Measurements from ENCODE around the gene CDSN. TPM values are rescaled to one million over a fixed set of nuclear protein-coding genes. Genes with fewer than 3 reads are reported as not detected.

Gene CDSN
- total RNA-seq, 1 experiment from 2014 or later = 0.12 TPM

DNA sequence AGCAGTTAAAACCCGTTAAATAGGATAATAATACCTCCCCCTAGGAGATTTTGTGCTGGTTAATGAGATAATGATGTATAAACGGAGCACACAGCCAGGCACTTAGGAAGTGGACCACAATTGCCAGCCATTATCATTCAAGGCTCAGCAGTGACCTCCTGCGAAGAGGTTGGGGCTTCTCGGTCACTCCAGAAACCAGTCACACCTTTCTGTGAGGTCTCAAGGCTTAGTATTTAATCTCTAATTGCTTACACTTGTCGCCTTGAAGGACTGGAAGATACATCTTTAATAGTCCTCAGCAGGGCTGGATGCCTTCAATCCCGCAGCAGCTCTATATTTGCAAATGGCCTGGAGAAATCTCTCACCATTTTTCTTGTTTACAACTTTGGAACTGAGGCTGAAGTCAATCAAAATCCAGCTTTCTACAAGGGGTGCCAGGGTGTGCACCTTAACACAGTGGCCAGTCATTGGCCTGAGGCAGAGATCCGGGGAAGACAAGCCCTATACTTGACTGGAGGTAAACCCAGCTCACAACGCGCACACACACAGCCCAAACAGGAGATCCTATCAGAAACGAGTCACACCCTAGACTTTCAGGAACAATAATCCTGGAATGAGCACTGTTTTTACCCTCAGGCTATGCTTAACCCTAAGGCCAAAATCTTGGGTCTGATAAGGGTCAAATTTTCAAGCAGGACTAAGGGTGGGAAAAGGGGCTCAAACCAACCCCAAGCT, 49.0 kb upstream of the CDSN start (continued):
- TF ChIP-seq, protein P1, sequence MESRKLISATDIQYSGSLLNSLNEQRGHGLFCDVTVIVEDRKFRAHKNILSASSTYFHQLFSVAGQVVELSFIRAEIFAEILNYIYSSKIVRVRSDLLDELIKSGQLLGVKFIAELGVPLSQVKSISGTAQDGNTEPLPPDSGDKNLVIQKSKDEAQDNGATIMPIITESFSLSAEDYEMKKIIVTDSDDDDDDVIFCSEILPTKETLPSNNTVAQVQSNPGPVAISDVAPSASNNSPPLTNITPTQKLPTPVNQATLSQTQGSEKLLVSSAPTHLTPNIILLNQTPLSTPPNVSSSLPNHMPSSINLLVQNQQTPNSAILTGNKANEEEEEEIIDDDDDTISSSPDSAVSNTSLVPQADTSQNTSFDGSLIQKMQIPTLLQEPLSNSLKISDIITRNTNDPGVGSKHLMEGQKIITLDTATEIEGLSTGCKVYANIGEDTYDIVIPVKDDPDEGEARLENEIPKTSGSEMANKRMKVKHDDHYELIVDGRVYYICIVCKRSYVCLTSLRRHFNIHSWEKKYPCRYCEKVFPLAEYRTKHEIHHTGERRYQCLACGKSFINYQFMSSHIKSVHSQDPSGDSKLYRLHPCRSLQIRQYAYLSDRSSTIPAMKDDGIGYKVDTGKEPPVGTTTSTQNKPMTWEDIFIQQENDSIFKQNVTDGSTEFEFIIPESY (IDR thresholded peaks at IDR 0.05; ENCODE audit: extremely low read depth, insufficient replicate concordance, low read length) = no peak
- no peak for TF ChIP-seq ZNF274 (IDR thresholded peaks at IDR 0.05; ENCODE audit: low read depth, low read length)
- no peak for TF ChIP-seq RAD21 (IDR thresholded peaks at IDR 0.05; ENCODE audit: low read depth)
- TF ChIP-seq, protein P2, sequence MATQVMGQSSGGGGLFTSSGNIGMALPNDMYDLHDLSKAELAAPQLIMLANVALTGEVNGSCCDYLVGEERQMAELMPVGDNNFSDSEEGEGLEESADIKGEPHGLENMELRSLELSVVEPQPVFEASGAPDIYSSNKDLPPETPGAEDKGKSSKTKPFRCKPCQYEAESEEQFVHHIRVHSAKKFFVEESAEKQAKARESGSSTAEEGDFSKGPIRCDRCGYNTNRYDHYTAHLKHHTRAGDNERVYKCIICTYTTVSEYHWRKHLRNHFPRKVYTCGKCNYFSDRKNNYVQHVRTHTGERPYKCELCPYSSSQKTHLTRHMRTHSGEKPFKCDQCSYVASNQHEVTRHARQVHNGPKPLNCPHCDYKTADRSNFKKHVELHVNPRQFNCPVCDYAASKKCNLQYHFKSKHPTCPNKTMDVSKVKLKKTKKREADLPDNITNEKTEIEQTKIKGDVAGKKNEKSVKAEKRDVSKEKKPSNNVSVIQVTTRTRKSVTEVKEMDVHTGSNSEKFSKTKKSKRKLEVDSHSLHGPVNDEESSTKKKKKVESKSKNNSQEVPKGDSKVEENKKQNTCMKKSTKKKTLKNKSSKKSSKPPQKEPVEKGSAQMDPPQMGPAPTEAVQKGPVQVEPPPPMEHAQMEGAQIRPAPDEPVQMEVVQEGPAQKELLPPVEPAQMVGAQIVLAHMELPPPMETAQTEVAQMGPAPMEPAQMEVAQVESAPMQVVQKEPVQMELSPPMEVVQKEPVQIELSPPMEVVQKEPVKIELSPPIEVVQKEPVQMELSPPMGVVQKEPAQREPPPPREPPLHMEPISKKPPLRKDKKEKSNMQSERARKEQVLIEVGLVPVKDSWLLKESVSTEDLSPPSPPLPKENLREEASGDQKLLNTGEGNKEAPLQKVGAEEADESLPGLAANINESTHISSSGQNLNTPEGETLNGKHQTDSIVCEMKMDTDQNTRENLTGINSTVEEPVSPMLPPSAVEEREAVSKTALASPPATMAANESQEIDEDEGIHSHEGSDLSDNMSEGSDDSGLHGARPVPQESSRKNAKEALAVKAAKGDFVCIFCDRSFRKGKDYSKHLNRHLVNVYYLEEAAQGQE (IDR thresholded peaks at IDR 0.05; ENCODE audit: low read depth) = no peak

- no TSS peak for BruUV-seq (replicated peaks)
- H3K27ac ChIP-seq (ENCODE audit: low read depth, low read length) = no peak overlapping the region
- no peaks in the 10 kb centered on the region for H3K9me2 ChIP-seq (ENCODE audit: insufficient read depth)
- no peak overlapping the region for H3K4me3 ChIP-seq (replicated peaks in 1 of 2; ENCODE audit: low read depth in 1 of 2, low read length in 2 of 2)
- H3K36me3 ChIP-seq (ENCODE audit: control insufficient read depth in 1 of 2, insufficient read depth in 2 of 2, low read length in 2 of 2) = no peaks in the 10 kb centered on the region
- ChIA-PET RAD21 (ENCODE audit: low non-redundant PET in 1 of 2, low total read pairs in 2 of 2, uncharacterized antibody in 2 of 2, unreplicated experiment in 2 of 2) (no interaction called here), CTCF (interaction anchor here (0.8 kb wide), 1 partner anchor 24 kb away, joined by 3 read pairs; no protein-coding TSS in a partner anchor), POLR2A (no interaction called here)
- H3K27me3 ChIP-seq (ENCODE audit: insufficient read depth, low read length) = no peaks in the 10 kb centered on the region
- no peak overlapping the region for H2AFZ ChIP-seq (ENCODE audit: low read depth, low read length, poor library complexity, severe bottlenecking)
- no peaks in the 10 kb centered on the region for H3K79me2 ChIP-seq (ENCODE audit: insufficient read depth, low read length)
- intact Hi-C loops (cut with micrococcal nuclease) = no loop called here
- ATAC-seq = no peak
- no peak for DNase-seq (ENCODE audit: low read depth, low spot score)
- H3K4me2 ChIP-seq (ENCODE audit: low read length) = no peak overlapping the region
- peaks cover 7 to 19% of the 10 kb centered on the region in 2 experiments for H3K4me1 ChIP-seq (ENCODE audit: control insufficient read depth in 1 of 2, insufficient read depth in 2 of 2, low read length in 2 of 2)
- no peak overlapping the region for H3K9ac ChIP-seq (ENCODE audit: low read length)
- no peaks in the 10 kb centered on the region for H4K20me1 ChIP-seq (ENCODE audit: insufficient read depth)
- no peak for TF ChIP-seq ZNF274 (IDR thresholded peaks at IDR 0.05; ENCODE audit: low read depth, low read length)
- no peak for TF ChIP-seq EGR1 (IDR thresholded peaks at IDR 0.05; ENCODE audit: low read depth)
- H3K9me3 ChIP-seq (ENCODE audit: control insufficient read depth in 1 of 2, insufficient read depth in 1 of 2, low read depth in 1 of 2, low read length in 2 of 2) = no peaks in the 10 kb centered on the region
Observed at GRCh38 chr6:31168606-31169005, 48.4 kb upstream of the CDSN start.
